IPS-15b (cell line): ENCODE results near the gene C9orf85.

Experiments
- H3K27me3 ChIP-seq: one replicate; pipeline ENCODE4 v1.6.1; 2013; ENCODE audit warnings: low read length; ENCODE audit not compliant: control insufficient read depth, insufficient read depth
- H3K36me3 ChIP-seq: one replicate; pipeline ENCODE4 v1.6.1; 2013; ENCODE audit warnings: low read length; ENCODE audit not compliant: control insufficient read depth, insufficient read depth
- H3K4me1 ChIP-seq: one replicate; pipeline ENCODE4 v1.6.1; 2013; ENCODE audit warnings: mild to moderate bottlenecking, low read length; ENCODE audit not compliant: control insufficient read depth, insufficient read depth
- H3K4me3 ChIP-seq: one replicate; pipeline ENCODE4 v1.5.1; 2013; ENCODE audit warnings: low read depth, low read length
- H3K9ac ChIP-seq: one replicate; pipeline ENCODE4 v1.6.1; 2013; ENCODE audit warnings: low read depth, mild to moderate bottlenecking, low read length
- H3K9me3 ChIP-seq: one replicate; pipeline ENCODE4 v1.6.1; 2013; ENCODE audit warnings: mild to moderate bottlenecking, low read length; ENCODE audit not compliant: control insufficient read depth, insufficient read depth

The C9orf85 gene

GRCh38 chr9:71911061-71911907 lies at the start of gene C9orf85, which contains the start of gene ABHD17B:
C9orf85 (plus strand) TSS chr9:71911639; CDS start chr9:71911735, 96 bp downstream.
ABHD17B (minus strand) TSS chr9:71911193; CDS start chr9:71875080, 36,113 bp downstream.
- Histone ChIP-seq H3K27me3 (no peaks in the 10 kb centered on the region), H3K4me3 (peak within 1 kb of the TSS; percentile 93), H3K9me3 (no peaks in the 10 kb centered on the region), H3K4me1 (no peaks in the 10 kb centered on the region), H3K9ac (peak within 1 kb of the TSS; percentile 93), H3K36me3 (peaks cover 3% of the 10 kb centered on the region)

GRCh38 chr9:71863631-71864030 lies 47.8 kb upstream of the C9orf85 start:
- H3K36me3 ChIP-seq, result no peaks in the 10 kb centered on the region
- no peak overlapping the region for H3K9ac ChIP-seq
- no peaks in the 10 kb centered on the region for H3K27me3 ChIP-seq
- H3K9me3 ChIP-seq, result no peaks in the 10 kb centered on the region
- H3K4me1 ChIP-seq, result no peaks in the 10 kb centered on the region
- no peak overlapping the region for H3K4me3 ChIP-seq

- no peaks in the 10 kb centered on the region for H3K9me3 ChIP-seq
These were observed 36.1 kb upstream of the C9orf85 start for GRCh38 chr9:71875345-71875744.

GRCh38 chr9:71876106-71876505 lies 35.3 kb upstream of the C9orf85 start:
- H3K36me3 ChIP-seq, result peaks cover 3% of the 10 kb centered on the region
- no peaks in the 10 kb centered on the region for H3K9me3 ChIP-seq
- peaks cover 3% of the 10 kb centered on the region for H3K4me1 ChIP-seq
- H3K9ac ChIP-seq, result no peak overlapping the region
- H3K27me3 ChIP-seq, result no peaks in the 10 kb centered on the region
- H3K4me3 ChIP-seq, result no peak overlapping the region

More at GRCh38 chr9:71875345-71875744, 36.1 kb upstream of the C9orf85 start:
- Histone ChIP-seq H3K9ac (no peak overlapping the region), H3K27me3 (no peaks in the 10 kb centered on the region), H3K36me3 (peaks cover 3% of the 10 kb centered on the region), H3K4me3 (no peak overlapping the region), H3K4me1 (peaks cover 3% of the 10 kb centered on the region)

GRCh38 chr9:71876829-71877228 lies 34.6 kb upstream of the C9orf85 start:
- no peak overlapping the region for H3K4me3 ChIP-seq
- H3K9me3 ChIP-seq, result no peaks in the 10 kb centered on the region
- no peaks in the 10 kb centered on the region for H3K27me3 ChIP-seq
- H3K36me3 ChIP-seq, result peaks cover 3% of the 10 kb centered on the region
- H3K9ac ChIP-seq, result no peak overlapping the region
- H3K4me1 ChIP-seq, result peaks cover 3% of the 10 kb centered on the region

GRCh38 chr9:71878327-71879274 lies 32.8 kb upstream of the C9orf85 start:
- Histone ChIP-seq H3K27me3 (no peaks in the 10 kb centered on the region), H3K9ac (no peak overlapping the region), H3K4me3 (no peak overlapping the region), H3K36me3 (peaks cover 3% of the 10 kb centered on the region), H3K9me3 (no peaks in the 10 kb centered on the region), H3K4me1 (peaks cover 3% of the 10 kb centered on the region)

GRCh38 chr9:71879644-71880174 lies 31.7 kb upstream of the C9orf85 start:
- Histone ChIP-seq H3K27me3 (no peaks in the 10 kb centered on the region), H3K9me3 (no peaks in the 10 kb centered on the region), H3K4me3 (no peak overlapping the region), H3K36me3 (peaks cover under 1% of the 10 kb centered on the region), H3K4me1 (peaks cover 3% of the 10 kb centered on the region), H3K9ac (no peak overlapping the region)

GRCh38 chr9:71884005-71884404 lies 27.4 kb upstream of the C9orf85 start:
- Histone ChIP-seq H3K36me3 (no peaks in the 10 kb centered on the region), H3K27me3 (no peaks in the 10 kb centered on the region), H3K4me1 (peaks cover 2% of the 10 kb centered on the region), H3K4me3 (no peak overlapping the region), H3K9me3 (no peaks in the 10 kb centered on the region), H3K9ac (no peak overlapping the region)

GRCh38 chr9:71885467-71885866 lies 26.0 kb upstream of the C9orf85 start:
- Histone ChIP-seq H3K9ac (no peak overlapping the region), H3K27me3 (no peaks in the 10 kb centered on the region), H3K4me3 (no peak overlapping the region), H3K36me3 (no peaks in the 10 kb centered on the region), H3K4me1 (peaks cover 2% of the 10 kb centered on the region), H3K9me3 (no peaks in the 10 kb centered on the region)

- Histone ChIP-seq H3K4me3 (no peak overlapping the region), H3K27me3 (no peaks in the 10 kb centered on the region), H3K4me1 (peaks cover 2% of the 10 kb centered on the region), H3K9ac (no peak overlapping the region), H3K36me3 (no peaks in the 10 kb centered on the region), H3K9me3 (no peaks in the 10 kb centered on the region)
These were observed 25.4 kb upstream of the C9orf85 start for GRCh38 chr9:71886015-71886414.

- H3K4me1 ChIP-seq, result peaks cover 2% of the 10 kb centered on the region
- no peaks in the 10 kb centered on the region for H3K9me3 ChIP-seq
- no peaks in the 10 kb centered on the region for H3K27me3 ChIP-seq
- H3K9ac ChIP-seq, result no peak overlapping the region
- H3K4me3 ChIP-seq, result no peak overlapping the region
- H3K36me3 ChIP-seq, result no peaks in the 10 kb centered on the region
These were observed 24.9 kb upstream of the C9orf85 start for GRCh38 chr9:71886541-71886940.
